Measurements from ENCODE around the gene AMBRA1.
"Not testable (repeated sequence)": the region's sequence is repeated elsewhere in the genome, so short reads cannot be mapped to it uniquely, and the experiment has no call there.

The AMBRA1 gene

DNA sequence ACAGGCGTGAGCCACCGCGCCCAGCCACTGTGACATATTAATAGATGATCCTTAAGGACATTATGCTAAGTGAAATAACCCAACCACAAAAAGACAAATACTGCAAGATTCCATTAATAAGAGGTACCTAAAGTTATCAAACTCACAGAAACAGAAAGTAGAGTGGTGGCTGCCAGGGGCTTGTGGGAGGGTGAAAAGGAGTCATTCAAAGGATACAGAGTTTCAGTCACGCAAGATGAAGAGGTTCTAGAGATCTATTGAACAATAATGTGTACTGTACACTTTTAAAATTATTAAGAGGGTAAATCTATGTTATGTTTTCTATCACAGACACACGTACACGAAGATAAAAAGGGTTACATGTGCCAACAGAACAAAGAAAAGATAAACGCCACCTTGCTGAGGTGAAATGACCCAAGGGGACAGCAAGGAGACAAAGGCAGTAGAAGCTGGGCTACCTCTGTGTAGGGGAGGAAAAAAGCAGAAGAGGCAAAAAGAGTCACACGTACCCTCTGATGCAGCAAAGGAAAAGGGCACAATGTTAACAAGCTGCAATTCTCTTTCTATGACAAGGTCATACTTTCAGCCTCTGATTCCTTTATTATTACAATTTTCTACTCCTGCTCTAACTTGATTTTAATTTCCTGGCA, 65.3 kb downstream of the AMBRA1 start:
- peak; percentile 35 for DNase-seq

DNA sequence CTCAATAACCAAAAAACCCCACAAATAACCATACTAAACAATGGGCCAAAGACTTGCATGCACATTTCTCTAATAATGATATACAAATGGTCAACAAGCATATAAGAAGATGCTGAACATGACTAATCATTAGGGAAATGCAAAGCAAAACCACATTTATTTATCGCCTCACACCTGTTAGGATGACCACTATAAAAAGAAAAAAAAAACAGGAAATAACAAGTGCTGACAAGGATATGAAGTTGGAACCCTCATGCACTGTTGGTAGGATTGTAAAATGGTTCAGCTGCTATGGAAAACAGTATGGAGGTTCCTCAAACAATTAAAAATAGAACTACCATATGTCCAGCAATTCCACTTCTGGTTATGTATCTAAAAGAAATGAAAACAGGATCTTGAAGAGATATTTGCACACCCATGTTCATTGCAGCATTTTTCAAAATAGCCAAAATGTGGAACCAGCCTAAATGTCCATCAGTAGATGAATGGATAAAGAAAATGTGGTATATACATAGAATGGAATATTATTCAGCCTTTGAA, 66.2 kb downstream of the AMBRA1 start:
- no peak for DNase-seq

DNA sequence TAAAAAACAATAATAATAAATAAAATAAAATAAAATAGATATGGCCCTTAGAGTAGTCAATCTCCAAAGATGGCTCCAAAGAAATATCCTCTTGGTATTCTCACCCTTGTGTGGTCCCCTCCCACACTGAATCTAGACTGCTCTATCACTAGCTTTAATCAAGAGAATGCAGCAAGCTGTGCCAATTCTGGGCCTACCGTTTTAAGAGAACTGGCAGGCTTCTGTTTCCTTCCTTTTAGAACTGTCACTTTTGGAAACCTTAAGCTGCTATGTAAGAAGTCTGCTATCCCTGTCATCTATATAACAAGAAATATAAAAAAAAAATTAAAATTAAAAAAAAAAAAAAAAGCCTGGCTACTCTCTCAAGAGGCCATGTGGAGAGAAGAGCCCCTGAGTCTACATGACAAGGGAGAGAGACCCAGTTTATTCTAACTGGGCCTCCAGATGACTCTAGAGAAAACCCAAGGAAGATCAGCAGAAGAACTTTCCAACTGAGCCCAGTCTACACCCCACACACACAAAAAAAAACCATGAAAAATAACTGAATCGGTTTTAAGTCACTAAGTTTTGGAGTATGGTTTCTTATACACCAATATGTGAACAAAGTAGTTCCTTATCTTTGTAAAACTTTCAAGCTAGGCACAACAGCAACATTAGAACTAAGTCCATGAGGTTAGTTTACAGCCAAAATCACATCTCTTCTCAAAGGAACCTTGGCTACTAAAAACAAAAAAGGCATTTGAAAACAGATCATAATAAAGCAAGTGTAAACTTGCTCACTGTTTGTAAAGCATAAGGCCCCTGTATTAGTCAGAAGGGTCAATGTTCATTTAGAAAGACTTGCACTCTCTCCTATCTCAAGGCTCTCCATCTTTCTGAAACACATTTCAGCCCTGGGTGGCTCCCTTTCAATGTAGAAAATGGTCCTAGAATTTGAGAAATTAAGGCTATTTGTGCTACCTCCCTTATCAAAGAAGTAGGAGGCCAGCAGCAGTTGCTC, 67.3 kb downstream of the AMBRA1 start:
- DNase-seq = no peak

DNA sequence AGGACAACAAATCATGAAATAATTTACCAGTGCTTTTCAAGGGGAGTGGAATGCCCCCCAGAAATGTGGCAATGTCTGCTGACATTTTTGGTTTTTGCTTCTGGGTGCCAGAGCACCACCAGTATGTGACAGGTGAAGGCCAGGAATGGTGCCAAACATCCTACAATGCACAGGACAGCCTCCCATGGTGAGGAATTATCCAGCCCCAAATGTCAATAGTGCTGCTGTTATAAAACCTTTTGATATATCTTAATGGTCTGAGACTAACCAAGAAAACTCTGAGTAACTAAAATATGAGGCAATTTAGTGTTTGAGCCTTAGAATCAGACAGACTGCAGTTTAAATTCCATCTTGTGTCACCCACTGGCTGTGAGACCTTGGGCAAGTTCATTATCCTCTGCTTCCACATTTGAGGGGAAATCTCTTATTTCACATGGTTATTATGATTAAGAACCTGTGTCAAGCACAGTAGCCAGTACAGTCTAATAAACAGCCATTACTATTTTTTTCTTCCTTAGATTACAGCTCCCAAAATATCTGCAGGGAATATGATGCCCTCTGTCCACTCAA, 69.5 kb downstream of the AMBRA1 start:
- no peak for DNase-seq

DNA sequence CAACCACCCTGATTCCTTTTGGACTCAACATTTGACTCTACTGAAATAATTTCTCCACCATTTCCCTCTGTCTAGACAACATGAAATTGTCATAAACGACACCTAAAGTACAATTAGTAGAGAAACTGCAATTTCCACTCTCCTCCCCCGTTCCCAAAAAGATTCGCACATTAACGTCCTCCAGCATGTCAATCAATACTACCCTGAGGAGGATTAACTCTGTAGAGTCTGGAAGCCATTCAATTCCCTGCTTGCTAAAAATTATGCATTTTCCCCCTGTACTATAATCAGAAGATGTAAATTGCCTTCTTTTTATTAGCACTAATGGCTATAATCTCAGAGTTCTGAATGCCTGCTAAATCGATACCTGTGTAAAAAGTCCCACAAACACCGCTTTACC, 70.5 kb downstream of the AMBRA1 start:
- DNase-seq = no peak

DNA sequence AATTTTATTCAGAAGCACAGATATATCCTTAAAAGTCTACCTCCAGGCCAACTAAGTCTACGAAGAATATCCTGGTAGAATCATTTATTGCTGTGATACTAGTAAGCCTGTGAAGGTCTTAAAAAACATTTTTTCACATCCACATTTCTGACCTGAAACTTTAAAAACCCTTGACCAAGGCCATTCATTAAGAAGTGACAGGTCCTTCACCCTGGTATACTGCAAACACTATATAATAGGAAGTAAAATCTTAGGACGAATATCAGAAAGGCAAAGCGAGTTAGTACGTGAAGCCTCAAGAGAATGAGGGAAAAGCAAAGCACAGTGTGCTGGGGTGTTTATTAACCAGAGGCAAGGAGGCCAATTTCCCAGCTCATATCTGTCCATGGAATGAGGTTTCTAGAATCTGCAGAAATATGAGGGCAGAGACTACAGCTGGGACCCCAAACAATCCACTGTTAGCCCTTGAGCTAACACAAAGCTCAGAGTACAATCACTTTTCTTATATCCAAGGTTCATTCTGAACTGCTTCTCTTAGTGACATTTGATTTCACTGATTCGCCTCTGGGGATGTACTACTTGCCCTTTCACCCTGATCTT, 71.0 kb downstream of the AMBRA1 start:
- DNase-seq = no peak

DNA sequence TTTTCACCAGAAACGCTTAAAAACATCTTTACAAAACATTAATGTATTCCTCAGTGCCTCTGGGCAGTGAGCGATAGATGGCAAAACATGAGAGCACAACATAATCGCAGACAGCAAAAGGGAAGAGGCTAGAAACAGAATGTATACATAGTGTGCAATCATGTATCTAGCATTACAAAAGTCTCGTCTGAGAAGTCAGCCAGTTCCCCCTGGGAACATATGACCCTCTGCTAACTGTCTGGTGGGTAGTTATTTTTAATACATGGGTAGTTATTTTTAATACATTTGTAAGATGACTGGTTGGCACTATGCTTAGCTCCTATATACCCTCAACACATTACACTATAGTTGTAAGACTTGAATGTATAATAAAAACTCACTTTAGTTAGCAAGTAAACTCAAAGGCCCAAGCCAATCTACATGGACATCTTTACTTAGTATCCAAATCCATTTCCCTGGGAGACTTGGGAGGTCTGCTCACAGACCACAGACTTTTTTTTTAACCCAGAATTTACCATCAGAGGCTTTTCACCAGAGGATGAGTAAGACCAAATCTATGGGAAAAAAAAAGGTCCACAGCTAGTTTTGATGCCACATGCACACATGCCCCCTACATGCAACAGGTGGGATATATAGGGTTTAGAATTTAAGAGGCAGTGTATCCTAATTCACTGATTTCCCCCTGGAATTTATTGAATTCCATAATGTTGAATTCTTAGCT, 71.7 kb downstream of the AMBRA1 start:
- DNase-seq = no peak

DNA sequence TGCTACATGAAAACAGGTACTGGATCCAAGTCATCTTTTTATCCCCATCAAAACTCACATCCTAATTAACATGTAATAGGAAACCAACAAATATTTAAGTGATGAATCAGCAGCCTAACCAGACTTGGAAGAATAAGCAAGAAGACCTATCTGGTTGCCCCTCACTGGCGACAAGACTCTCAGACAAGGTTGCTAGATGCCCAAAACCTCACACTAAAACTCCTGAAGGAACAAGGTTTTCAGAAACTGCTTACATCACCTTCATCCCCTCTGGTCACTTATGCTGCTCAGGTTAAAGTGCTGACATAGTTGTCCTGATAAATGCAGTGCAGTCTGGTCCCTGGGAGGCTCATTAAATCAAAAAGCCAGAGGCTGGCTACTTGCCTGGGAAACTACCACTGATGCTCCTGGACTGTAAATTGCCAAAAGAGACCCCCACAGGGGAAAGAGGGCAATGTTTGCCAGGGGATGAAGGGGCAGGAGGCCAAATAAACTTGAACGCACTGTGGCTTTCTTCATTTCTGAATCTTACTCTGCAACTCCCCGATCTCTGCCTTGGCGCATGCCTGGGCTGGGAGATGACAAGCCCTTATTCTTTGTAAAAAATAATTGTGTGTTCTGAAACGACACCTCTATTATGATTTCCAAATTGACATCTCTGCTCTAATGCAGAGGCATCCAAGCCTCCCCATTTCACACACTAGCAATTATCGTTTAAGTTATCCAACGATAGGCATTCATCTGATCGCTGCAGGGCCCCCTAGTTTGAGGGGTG, 72.7 kb downstream of the AMBRA1 start:
- DNase-seq = no peak

DNA sequence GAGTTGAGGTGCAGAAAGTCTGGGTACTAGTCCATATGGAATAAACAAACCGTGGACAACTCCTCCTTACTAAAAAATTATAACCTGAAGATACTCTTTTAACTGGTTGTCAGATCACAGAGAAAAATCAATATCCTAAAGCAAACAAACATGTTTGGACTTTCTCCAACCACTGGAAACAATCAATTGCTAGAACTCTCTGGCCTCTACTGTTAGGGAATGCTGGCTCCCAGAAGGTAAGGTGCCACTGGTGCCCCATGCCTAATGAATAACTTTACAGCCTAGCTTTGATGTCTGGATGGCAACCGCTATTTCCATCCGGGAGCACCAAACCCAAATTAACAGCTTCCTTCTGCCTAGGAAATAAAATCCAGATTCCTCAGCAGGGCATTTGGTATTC, 74.5 kb downstream of the AMBRA1 start:
- no peak for DNase-seq

DNA sequence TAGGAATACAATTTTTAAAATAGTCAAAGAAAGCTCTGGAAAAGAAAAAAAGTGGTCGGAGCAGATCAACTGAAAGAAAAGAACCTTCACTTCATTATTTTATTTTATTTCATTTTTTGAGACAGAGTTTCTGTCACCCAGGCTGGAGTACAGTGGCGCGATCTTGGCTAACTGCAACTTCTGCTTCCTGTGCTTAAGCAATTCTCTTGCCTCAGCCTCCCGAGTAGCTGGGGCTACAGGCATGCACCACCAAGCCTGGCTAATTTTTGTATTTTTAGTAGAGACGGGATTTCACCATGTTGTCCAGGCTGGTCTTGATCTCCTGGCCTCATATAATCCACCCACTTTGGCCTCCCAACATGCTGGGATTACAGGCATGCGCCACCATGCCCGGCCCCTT, 74.9 kb downstream of the AMBRA1 start:
- not testable (repeated sequence) for DNase-seq

DNA sequence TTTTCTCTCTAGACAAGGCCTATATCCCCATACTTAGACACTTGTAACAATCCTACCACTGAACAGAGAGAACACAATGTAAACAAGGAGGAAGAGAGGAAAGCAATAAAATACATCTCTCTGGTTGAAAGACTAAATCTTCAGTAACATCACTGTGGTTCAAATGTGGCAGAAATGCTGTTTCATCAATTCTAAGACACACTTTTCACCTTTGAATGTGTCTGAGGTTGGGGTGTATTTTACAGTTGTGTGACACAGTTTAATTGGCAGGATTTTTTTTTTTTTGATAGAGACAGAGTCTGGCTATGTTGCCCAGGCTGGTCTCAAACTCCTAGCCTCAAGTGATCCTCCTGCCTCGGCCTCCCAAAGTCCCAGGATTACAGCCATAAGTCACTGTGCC, 79.5 kb downstream of the AMBRA1 start:
- no peak for DNase-seq

DNA sequence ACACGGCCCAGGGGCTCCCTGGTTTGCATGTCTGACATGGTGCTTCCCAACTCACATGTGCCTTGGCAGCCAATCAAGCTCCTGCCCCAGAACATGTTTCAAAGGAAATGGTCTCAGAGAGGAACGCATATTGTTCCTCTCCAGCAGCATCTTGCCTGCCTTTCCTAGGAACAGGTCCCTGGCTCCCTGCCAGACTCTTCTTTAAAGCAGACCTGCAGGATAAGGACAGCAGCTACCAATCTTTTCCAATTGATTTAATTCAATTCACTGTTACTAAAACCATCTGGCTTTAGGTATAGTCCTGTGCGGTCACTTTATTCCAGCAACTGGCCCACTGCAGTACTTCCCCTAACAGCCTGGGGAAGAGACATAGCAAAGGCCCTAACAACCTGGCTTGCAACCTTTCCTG, 79.9 kb downstream of the AMBRA1 start:
- DNase-seq = no peak

DNA sequence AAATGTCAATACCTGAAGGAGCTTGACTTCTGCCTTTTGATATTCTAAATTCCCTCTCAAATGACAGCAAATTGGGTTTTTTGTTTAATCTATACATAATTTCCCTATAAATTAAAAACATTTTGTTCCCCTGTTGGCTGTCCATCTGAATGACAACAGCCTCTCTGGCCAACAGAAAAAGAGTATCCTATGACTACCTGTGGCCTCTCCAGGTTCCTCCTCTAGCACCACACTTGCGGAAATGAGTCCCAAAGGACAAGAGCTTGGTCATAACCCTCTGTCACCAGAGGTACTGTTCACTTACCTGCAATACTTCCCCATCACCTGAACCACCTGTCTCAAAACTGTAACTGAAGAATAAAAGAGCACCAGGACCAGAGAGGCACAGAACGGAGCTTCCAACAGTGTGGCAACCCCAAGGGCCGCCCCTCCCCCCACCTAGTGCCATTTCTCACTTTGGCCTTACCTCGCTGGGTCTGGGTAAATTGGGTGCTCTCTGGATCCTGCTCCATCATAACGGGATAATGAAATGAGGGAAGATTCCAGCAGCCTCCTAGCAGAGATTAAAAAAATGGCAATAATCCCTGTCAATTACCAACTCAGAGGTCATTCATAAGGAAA, 81.5 kb downstream of the AMBRA1 start:
- DNase-seq = no peak

DNA sequence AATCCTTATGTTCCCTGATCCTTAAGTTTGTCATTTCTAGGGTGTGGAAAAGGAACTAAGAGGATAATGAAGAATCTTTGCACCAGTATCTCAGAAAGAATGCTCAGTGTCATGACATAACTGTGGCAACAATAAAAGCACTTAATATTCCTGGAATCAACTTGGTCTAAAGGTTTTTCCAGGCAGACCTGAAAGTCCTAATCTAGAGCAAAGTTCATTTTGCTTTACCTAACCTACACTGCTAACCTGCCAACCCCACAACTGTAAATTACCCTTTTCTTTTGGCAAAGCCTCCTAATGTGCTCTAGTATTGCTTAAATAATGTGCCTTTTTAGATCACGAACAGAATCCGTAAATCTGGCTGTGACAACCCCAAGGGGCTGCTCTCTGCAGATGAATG, 82.5 kb downstream of the AMBRA1 start:
- no peak for DNase-seq

DNA sequence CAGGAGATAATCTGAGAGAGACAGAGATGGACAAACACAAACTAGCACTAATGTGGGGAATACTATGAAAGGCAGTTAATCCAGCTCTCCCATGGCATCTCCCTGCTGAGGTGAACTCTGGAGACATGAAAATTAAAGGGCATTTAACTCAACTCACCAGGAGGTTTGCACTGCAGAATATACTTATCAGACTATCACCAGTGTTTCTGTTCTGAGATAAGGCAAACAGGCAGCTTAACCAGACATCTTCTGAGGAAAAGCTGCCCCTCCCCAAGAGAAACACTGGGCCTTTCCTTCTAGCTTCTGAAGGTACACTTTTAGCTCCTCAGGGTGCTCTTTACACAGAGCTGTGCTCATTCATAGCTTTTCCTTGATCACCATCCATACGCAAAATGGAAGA, 85.5 kb downstream of the AMBRA1 start:
- no peak for DNase-seq

DNA sequence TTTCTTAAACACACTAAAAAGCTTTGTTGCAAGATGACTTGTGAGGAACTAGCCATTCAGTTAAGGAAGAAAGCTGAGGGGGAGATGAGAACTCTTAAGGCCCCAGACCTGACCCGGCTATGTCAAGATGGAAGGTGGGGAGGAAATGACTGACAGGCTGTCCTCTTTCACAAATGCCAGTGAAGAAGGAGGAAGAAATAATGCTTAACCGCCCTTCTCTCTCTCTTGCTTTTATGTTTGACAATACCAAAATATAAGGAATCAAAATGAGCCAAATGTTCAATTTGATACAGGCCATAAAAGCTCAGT, 87.4 kb downstream of the AMBRA1 start:
- no peak for DNase-seq

DNA sequence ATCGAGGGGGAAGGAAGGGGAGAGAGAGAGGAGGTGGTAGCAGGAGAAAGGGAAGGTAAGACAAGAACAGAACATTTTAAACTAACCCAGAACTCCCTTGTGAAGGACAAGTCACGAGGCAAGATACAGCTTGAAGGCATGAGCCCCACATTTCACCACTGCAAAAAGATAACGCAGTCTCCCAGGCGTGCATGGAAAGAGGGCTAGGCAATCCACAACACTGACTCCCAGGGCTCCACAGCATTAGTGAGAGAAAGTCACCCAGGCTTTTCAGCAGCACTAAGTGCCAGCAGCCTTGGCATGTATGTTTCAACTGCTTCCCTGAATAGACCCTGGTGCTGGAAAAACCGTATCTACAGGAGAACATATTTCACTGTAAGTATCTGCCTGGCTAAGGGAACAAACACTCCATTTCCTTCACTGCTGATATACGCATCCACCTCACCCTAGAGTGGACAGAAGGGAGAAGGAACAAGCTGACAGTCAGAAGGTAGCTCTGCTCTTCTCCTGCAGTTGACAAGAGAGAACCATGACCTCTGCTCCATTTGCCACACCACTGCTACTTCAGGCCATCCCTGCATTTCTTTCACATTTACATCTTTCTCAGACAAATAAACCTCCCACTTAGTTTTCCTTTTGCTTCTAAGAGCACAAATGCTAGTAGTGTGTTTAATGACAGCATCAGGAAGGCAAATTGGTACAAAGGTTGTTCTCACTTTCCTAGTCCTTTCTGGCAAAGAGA, 87.9 kb downstream of the AMBRA1 start:
- DNase-seq = no peak

DNA sequence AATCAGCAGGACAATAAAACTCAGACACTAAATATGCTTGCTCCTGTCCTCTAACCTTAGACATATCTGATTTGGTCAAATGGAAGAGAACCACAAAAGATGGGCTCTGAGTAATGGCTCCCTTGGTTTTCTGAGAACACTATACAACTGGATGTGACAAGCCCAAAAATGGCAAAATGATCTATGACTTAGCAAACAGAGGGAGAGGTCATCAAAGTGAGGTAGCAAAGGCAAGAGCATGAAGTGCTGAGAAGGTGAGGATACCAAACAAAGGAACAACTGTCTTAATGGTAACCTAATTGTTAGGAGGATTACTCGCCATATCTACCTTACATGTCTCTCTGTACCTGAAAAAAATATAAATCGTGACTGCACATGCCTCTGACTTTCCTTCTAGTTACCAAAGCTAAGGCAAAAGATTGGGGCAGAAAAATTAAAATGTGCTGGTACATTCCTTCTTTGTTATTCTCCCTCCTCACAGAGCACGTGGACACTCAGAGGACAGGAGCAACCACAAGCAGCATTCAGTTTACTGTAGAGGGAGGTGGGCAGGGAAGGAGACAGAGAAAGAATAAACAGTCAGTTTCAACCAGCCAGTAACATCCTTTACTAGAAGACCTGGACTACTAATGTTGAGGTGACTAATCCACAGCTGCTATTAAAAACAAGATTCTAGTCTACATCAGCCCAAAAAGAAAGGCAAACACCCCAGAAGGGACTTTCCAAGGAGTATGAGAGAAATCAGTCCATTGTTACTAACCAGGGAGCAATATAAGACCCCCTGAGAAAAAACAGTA, 88.8 kb downstream of the AMBRA1 start:
- DNase-seq = no peak

DNA sequence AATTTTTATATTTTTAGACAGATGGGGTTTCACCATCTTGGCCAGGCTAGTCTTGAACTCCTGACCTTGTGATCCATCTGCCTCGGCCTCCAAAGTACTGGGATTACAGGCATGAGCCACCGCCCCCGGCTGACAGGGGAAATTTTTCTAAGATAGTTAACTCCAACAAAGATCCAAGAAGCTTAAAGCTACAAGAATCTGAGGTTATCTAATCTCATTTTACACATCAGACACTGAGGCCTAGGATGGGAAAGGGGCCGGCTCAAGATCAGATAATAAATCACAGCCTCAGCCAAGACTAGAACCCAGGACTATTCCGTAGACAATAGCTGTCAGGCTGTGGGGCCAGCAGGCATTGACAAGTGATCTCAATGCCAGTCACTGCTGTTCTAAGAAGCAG, 94.0 kb downstream of the AMBRA1 start:
- DNase-seq = no peak

DNA sequence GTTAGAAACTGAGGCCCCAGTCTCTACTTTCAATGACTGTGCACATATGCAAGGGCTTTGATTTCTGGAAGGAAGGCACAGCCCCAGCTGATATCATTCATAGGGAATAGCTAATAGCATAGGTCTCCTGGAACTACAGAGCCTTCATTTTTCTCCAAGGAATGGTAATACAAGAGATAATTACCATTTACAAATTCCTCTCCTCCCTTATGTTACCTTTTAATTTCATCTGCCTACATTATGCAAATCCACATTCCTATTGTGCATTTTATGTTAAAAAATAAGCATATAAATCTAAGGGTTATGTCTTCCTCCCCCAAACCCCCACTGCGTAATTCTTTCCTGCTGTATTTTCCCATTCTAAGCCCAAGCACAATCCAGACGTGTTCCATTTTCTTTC, 94.9 kb downstream of the AMBRA1 start:
- DNase-seq = no peak
